HG03575 (cell line): ENCODE data around the gene COL5A1.
"Not testable (repeated sequence)": the region's sequence is repeated elsewhere in the genome, so short reads cannot be mapped to it uniquely, and the experiment has no call there.

ENCODE experiments used
- ATAC-seq: cut with Tn5 transposase; IDR thresholded peaks from one replicate; pipeline ENCODE4 v1.9.1; 2021; ENCODE audit not compliant: unreplicated experiment, insufficient number of reproducible peaks, low FRiP score; ENCODE audit errors: extremely low read depth

Gene COL5A1

DNA sequence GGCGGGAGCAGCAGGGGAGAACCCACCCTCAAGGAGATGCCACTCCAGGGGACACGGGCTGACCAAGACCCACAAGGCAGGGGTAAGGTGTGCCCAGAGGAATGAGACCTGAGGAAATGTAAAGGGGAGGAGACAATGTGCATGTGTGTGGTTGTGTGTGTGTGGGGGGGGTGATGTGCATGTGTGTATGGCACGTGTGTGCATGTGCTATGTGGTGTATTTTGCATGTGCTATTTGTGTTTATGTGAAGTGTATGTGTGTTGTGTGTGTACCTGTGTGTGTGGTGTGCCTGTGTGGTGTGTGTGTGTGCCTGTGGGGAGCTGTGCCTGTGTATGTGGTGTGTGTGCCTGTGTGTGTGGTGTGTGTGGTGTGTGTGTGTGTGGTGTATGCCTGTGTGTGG lies 205.5 kb downstream of the COL5A1 start:
- ATAC-seq: no peak

DNA sequence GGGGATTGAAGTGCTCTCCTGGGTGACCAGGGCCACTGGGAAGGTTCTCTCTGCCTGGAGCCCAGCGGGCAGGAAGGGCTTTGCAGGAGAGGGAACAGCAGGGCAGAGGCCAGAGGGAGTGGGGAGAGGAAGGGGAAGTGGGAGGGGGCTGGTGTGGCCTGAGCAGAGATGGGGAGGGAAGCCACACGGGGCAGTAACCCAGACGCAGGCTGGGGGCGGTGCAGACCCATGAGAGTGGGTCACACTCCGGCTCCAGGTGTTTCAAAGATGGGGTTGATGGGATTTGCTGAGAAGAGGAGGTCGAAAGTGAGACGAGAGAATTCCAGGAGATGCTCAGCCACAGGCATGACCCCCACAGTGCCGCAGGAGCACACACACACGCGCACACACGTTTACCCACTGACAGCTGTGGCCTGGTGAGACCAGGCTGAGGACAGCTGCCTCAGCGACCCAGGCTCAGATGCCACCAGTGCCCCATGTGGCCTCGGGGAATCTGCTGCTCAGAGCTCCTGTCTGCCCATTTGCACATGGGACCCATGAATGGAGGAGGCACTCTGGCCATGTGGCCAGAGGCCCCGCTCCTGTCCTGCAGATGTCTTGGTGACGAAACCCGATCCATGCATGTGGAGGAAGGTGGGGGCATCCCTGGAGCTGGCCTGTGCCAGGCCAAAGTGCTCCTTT lies 206.3 kb downstream of the COL5A1 start:
- no peak for ATAC-seq

DNA sequence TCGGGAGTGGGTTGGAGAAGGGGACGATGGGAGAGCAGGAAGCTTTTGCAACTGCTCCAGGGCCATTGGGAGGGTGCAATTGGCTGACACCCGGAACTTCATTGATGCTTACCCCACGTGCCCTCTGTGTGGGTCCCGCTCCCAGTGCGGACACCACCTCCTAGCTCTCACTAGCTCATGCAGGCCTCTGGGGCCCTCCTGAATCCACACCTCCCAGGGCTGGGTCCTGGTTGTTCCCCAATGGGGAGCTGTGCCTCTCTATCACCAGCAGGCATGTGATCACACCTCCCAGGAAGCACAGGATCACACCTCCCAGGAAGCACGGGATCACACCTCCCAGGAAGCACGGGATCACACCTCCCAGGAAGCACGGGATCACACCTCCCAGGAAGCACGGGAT lies 206.9 kb downstream of the COL5A1 start:
- ATAC-seq: no peak

DNA sequence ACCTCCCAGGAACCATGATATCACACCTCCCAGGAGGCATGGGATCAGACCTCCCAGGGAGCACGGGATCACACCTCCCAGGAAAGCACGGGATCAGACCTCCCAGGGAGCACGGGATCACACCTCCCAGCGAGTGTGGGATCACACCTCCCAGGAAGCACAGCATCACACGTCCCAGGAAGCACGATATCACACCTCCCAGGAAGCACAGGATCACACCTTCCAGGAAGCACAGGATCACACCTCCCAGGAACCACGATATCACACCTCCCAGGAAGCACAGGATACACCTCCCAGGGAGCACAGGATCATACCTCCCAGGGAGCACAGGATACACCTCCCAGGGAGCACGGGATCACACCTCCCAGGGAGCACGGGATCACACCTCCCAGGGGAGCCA lies 209.0 kb downstream of the COL5A1 start:
- no peak for ATAC-seq

DNA sequence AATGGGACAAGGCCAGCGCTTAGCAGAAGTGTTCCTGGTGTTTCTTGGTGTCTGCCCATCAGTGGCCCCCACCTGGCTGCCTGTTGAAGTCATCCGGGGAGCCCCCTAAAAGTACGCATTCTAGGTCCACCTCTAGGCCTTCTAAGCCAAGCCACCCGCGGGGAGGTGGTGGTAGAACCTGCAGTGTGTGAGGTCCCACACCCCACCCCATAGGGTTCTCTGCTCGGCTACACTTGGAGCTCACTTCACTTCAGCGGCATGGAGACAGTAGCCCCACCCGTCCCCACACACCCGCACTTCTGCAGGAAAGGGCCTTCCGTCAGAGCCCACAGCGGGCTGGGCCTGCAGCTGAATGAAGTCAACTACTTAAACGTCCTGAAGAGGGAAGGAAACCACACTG lies 209.4 kb downstream of the COL5A1 start:
- no peak for ATAC-seq

DNA sequence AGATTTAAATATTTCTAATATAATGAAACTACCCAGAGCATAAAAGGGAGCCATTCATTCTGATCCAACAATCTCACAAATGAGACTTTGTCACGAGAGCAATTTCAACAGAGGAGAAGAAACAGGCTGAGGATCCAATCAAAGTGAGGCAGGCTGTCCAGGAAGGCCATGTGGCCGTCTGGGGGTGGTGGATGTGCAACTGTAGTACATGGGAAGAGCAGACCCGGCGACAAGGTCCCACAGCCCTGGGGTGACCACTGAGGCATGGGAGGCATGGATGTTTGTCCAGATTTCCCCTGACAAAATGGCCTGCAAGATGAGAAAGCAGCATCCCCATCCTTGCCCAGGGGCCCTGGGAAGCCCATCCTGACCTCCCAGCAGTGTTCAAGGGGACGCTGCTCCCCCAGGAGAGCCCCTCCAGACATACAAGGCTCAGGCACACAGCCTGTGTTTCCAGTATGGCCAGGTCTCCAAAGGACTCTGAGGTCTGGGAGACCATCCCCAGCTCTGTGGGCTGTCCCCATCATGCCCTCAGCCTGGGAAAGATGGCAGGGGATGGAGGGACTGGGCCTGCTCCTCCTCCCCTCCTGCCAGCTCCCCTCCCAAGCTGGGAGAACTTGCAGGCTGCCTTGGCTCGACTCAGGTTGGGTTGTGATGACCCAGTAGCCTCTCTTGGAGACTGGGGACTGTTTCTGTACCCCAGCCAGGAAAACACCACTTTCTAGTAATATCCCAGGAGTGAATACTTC lies 211.5 kb downstream of the COL5A1 start:
- no peak for ATAC-seq

DNA sequence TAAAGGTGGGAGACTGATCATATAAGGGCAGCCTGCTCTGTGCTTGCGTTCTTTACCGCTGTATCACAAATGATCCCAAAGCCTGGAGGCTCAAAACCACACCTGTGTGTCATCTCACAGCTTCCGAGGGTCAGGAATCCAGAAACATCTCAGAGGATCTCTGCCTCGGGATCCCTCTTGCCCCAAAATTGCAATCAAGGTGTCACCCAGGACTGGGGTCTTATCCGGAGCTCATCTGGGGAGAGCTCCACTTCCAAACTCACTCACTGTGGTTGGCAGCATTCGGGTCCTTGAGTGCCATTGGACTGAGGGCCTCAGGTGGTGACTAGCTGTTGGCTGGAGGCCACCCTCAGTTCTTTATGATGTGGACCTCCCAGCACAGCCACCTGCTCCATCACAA lies 212.3 kb downstream of the COL5A1 start:
- no peak for ATAC-seq

DNA sequence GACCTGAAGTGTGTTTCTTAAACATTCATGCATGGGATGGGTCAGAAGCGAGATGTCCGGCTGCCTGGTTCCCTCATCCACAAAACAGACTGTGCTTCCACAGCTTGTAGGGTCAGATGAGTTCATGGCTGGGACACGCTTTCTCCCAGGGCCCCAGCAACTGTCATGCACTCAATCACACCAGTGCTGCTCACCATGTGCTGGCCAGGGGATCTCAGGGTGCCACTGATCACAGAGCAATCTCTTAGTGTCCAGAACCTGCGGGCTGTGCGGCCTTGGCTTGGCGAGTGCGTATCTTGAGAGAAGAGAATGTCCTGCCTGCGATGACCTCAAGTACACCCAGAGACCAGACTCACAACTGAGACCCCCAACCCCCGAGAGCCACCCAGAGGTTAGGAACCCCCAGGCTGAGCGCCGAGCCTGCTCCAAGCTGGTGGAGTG lies 213.0 kb downstream of the COL5A1 start:
- ATAC-seq: no peak

DNA sequence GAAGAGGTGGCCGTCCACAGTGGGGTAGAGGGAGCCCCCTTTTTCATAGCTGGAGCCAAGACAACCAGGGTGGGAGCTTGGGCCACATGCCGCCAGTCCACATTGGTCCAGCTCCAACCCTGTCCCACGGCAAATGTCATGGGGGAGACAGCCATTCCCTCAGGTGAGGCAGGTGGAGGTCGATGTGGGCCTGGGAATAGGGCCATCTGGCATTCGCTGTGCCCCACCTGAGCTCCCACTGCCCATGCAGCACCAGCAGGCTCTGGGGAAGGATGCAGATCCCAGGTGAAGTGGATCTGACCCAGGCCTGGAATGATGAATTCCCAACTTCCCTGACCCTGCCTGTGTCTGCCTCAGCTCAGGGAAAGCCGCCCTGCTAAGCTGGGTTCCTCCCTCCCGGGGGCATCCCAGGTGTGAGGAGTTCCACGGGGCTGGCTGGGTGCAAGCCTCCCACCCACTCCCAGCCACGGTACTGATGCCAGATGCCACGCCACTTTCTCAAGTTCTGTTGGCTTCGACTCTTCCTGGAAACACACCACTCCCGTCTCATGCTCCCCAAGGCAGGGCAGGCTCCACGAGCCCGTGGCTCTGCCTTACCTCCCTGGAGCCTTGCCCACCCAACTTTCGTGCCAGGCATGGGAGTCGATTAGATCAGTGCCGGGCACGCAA lies 213.8 kb downstream of the COL5A1 start:
- no peak for ATAC-seq

GRCh38 chr9:134855900-134856377 lies 214.3 kb downstream of the COL5A1 start:
- no peak for ATAC-seq

DNA sequence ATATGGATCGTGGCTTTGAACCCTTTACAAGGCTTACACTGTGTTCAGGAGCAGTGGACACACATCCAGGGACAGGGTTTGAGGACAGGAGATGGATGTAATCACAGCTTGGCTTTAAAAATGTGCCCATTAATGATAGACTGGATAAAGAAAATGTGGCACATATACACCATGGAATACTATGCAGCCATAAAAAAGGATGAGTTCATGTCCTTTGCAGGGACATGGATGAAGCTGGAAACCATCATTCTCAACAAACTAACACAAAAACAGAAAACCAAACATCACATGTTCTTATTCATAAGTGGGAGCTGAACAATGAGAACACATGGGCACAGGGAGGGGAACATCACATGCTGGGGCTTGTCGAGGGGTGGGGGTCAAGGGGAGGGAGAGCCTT lies 215.8 kb downstream of the COL5A1 start:
- ATAC-seq: not testable (repeated sequence)

GRCh38 chr9:134858051-134858841 lies 216.6 kb downstream of the COL5A1 start:
- ATAC-seq: no peak

- ATAC-seq: no peak
Measured at GRCh38 chr9:134860510-134860909, 218.9 kb downstream of the COL5A1 start.

DNA sequence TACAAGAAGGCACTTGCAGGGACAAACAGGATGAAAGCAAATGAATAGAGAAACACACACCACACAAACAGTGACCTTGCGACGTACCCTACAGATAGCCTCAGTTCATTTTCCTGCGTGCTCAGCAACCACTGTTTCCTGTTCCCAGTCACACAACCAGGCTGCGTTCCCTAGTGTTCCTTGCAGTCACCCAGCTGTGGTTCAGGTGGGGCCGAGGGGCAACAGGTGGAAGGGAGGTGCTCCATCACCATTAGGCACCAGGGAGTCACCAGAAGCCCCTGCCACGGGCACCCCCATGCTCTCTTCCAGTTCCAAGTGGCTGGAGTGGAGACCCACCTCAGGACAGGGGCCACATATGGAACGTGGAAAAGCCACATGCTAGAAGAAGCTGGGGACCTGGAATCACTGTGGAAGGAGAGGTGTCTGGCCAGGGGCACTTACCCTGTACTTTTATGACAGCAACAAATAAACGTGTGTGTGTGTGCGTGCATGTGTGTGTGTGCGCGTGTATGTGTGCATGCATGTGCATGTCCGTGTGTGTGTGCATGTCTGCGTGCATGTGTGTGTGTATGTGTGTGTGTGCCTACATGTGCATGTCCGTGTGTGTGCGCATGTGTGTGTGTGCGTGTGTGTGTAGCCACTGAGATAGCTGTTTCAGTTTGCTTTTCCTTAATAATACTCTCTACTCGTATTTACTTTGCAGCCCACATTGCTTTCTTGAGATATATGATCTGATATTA lies 220.2 kb downstream of the COL5A1 start:
- ATAC-seq: no peak

- ATAC-seq: no peak
Measured at GRCh38 chr9:134863306-134863902, 221.8 kb downstream of the COL5A1 start.

DNA sequence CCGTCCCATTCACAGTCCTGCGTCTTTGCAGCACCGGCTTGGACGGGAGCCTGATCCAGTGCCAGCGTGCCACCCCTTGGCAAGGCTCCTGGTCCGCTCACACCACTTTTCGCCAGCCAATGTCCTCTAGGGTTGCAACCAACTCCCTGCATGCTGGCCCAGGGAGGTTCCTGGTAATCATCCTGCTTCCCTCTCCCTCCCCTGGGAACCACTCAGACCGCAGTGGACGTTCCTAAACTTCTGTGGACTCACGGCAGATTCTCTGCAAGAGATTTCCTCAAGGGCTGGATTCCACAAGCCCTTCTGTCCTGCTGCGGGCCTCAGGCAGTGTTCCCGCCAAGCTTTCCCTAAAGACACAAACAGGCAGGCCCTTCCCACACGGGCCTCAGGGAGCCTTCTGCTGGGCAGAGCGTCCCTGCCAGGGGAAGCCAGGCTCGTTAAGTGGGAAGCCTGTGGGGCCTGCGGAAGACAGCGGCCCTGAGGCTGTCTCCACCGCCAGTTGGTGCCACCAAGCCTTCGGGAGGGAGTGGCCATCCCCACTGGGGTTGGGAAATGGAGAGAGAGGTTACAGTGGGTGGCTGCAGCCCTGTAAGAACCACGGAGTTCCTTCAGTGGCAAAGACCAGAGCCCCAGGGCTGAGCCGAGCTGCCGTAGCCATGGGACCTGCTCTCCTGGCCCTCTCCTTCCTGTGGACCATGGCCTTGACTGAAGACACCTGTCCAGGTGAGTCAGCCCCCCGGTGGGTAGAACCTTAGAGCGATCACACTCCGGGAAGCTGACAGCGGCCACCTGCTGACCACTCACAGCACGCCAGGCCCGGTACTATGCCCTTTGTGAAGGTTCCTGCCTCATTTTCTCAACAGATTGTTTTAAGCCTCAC lies 222.6 kb downstream of the COL5A1 start:
- ATAC-seq: no peak

- ATAC-seq: no peak
Measured at GRCh38 chr9:134864821-134865190, 223.2 kb downstream of the COL5A1 start.
